ENCODE results near the gene ARHGDIG. TPM values are rescaled to one million over a fixed set of nuclear protein-coding genes. Genes with fewer than 3 reads are reported as not detected.

ARHGDIG gene
- total RNA-seq, 1 donor: not detected

DNA sequence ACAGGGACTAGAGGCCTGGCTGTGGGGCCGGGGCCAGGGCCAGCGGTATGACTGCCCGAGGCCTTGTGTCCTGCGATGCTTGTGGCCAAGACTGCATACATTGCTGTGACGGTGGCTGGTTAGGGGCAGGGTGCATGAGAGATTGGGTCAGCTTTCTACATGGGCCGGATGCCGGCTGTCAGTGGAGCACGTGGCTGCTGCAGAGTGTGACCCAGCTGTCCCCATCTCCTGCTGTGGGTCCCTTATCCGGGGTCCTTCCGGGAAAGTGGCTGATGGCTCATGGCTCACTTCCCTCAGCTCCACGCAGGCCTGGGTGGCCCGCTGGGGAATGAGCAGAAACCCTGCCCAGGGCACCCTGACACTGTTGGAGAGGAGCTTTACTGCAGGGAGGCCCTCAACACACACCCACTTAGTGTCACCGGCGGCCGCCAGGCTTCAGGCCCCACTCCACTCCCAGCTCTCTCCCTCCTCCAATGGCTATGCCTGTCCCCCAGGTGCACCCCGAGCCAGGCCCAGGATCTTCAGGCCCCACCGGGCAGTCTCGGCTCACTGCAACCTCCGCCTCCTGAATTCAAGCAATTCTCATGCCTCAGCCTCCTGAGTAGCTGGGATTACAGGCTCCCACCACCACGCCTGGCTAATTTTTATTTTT is 3.8 kb upstream of the ARHGDIG start:
- Histone ChIP-seq H3K27me3 (ENCODE audit: insufficient read depth, low read length) (peaks cover 35% of the 10 kb centered on the region), H2AFZ (ENCODE audit: low read length) (no peak overlapping the region), H3K36me3 (ENCODE audit: insufficient read depth, low read length) (no peaks in the 10 kb centered on the region), H3K4me3 (ENCODE audit: insufficient read depth, low read length) (no peak overlapping the region), H3K4me2 (ENCODE audit: insufficient read depth, low read length) (no peak overlapping the region), H3K79me2 (ENCODE audit: insufficient read depth, low read length) (no peaks in the 10 kb centered on the region), H4K20me1 (ENCODE audit: insufficient read depth, low read length) (no peaks in the 10 kb centered on the region), H3K4me1 (ENCODE audit: insufficient read depth, low read length) (no peaks in the 10 kb centered on the region), H3K9me3 (ENCODE audit: low read depth, low read length) (no peaks in the 10 kb centered on the region), H3K27ac (ENCODE audit: low read depth, low read length) (no peak overlapping the region)
- TF ChIP-seq, protein P1, sequence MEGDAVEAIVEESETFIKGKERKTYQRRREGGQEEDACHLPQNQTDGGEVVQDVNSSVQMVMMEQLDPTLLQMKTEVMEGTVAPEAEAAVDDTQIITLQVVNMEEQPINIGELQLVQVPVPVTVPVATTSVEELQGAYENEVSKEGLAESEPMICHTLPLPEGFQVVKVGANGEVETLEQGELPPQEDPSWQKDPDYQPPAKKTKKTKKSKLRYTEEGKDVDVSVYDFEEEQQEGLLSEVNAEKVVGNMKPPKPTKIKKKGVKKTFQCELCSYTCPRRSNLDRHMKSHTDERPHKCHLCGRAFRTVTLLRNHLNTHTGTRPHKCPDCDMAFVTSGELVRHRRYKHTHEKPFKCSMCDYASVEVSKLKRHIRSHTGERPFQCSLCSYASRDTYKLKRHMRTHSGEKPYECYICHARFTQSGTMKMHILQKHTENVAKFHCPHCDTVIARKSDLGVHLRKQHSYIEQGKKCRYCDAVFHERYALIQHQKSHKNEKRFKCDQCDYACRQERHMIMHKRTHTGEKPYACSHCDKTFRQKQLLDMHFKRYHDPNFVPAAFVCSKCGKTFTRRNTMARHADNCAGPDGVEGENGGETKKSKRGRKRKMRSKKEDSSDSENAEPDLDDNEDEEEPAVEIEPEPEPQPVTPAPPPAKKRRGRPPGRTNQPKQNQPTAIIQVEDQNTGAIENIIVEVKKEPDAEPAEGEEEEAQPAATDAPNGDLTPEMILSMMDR (IDR thresholded peaks at IDR 0.05; ENCODE audit: extremely low read depth, low read depth, low read length): no peak
- DNase-seq (ENCODE audit: insufficient read length, low spot score, missing footprints): no peak

DNA sequence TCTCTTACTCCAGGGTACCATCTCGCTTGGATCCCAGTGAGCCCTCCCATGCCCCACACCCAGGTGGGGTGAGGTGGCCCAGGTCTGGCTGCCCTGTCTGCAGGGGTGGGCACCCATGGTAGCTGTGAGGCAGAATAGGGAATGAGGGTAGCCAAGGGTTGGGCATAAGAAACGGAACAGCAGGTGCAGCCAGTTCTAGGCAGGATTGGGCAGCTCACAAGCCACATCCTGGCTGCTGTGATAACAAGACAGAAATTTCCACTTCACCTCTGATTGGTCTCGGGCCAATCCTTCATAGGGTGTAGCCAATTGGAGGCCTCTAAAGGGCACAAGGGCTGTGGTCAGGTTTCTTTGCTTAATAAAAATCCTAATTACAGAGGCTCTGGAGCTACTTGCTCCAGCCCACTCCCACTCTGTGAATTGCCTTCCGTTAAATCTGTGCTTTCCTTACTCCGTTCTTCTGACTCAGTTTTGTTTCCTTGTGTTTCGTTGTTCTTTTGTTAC is 1.5 kb upstream of the ARHGDIG start:
- H3K9me3 ChIP-seq (ENCODE audit: low read depth, low read length): no peaks in the 10 kb centered on the region
- peak; percentile 81 for DNase-seq (ENCODE audit: insufficient read length, low spot score, missing footprints)
- H3K27me3 ChIP-seq (ENCODE audit: insufficient read depth, low read length): peaks cover 35% of the 10 kb centered on the region
- H3K4me3 ChIP-seq (ENCODE audit: insufficient read depth, low read length): no peak overlapping the region
- TF ChIP-seq, protein P1 (IDR thresholded peaks at IDR 0.05; ENCODE audit: extremely low read depth, low read depth, low read length): no peak
- H3K79me2 ChIP-seq (ENCODE audit: insufficient read depth, low read length): no peaks in the 10 kb centered on the region
- no peaks in the 10 kb centered on the region for H4K20me1 ChIP-seq (ENCODE audit: insufficient read depth, low read length)
- H3K36me3 ChIP-seq (ENCODE audit: insufficient read depth, low read length): no peaks in the 10 kb centered on the region
- no peaks in the 10 kb centered on the region for H3K4me1 ChIP-seq (ENCODE audit: insufficient read depth, low read length)
- no peak overlapping the region for H2AFZ ChIP-seq (ENCODE audit: low read length)
- H3K4me2 ChIP-seq (ENCODE audit: insufficient read depth, low read length): no peak overlapping the region
- no peak overlapping the region for H3K27ac ChIP-seq (ENCODE audit: low read depth, low read length)

DNA sequence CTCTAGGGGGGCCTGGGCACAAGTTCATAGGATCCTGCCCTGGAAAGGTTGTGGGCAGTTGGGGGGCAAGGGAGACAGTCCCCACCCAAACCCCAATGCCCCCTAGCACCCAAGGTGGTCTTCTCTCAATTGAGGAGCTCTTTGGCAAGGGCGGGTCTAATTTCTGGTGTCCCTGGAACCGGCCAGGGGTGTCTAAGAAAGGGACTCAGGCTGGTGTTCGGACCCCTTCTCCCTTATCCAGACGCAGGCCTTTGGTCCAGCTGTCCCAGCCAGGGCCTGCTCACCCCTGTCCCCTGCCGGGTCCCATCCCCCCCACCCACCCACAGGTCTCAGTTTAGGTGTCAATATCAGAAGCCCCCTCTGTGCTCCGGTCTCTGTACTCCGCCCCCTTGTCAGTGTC is 860 bp upstream of the ARHGDIG start:
- no peak overlapping the region for H3K27ac ChIP-seq (ENCODE audit: low read depth, low read length)

DNA sequence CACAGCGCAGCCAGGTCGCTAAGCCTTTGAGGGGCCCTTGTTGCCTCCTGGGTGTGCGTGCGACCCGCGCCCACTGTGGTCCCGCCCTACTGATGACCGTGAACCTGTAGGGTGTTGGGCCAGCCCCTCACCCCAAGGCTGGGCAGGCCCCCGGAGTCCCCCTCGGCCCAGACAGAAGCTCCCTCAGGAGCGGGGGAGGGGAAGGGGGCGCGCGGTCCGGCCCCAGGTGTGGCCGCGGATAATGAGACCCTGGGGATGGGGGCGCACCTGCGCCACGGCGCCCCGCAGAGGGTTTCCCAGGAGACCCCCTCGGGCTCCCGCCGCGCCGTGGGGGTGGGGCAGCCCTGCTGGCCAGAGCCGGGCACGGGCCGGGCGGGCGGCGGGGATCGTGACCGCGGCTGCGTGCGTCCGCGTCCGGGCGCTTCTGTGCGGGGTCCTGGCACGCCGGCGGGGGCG is 358 bp upstream of the ARHGDIG start:
- DNase-seq (ENCODE audit: insufficient read length, low spot score, missing footprints): no peak
- H3K27me3 ChIP-seq (ENCODE audit: insufficient read depth, low read length): peaks cover 27% of the 10 kb centered on the region

More for the DNA sequence above, 860 bp upstream of the ARHGDIG start:
- no peaks in the 10 kb centered on the region for H3K4me1 ChIP-seq (ENCODE audit: insufficient read depth, low read length)
- H2AFZ ChIP-seq (ENCODE audit: low read length): no peak overlapping the region
- no peak overlapping the region for H3K4me2 ChIP-seq (ENCODE audit: insufficient read depth, low read length)
- DNase-seq (ENCODE audit: insufficient read length, low spot score, missing footprints): peak; percentile 90
- H4K20me1 ChIP-seq (ENCODE audit: insufficient read depth, low read length): no peaks in the 10 kb centered on the region
- TF ChIP-seq, protein P1 (IDR thresholded peaks at IDR 0.05; ENCODE audit: extremely low read depth, low read depth, low read length): no peak
- H3K9me3 ChIP-seq (ENCODE audit: low read depth, low read length): no peaks in the 10 kb centered on the region
- no peaks in the 10 kb centered on the region for H3K79me2 ChIP-seq (ENCODE audit: insufficient read depth, low read length)
- no peaks in the 10 kb centered on the region for H3K36me3 ChIP-seq (ENCODE audit: insufficient read depth, low read length)
- peaks cover 30% of the 10 kb centered on the region for H3K27me3 ChIP-seq (ENCODE audit: insufficient read depth, low read length)
- H3K4me3 ChIP-seq (ENCODE audit: insufficient read depth, low read length): no peak overlapping the region

More for the DNA sequence above, 358 bp upstream of the ARHGDIG start:
- H3K4me1 ChIP-seq (ENCODE audit: insufficient read depth, low read length): no peaks in the 10 kb centered on the region
- no peaks in the 10 kb centered on the region for H3K79me2 ChIP-seq (ENCODE audit: insufficient read depth, low read length)
- no peak overlapping the region for H3K27ac ChIP-seq (ENCODE audit: low read depth, low read length)
- H3K9me3 ChIP-seq (ENCODE audit: low read depth, low read length): no peaks in the 10 kb centered on the region
- no peaks in the 10 kb centered on the region for H3K36me3 ChIP-seq (ENCODE audit: insufficient read depth, low read length)
- no peak overlapping the region for H3K4me2 ChIP-seq (ENCODE audit: insufficient read depth, low read length)
- no peak overlapping the region for H2AFZ ChIP-seq (ENCODE audit: low read length)
- H4K20me1 ChIP-seq (ENCODE audit: insufficient read depth, low read length): no peaks in the 10 kb centered on the region
- no peak overlapping the region for H3K4me3 ChIP-seq (ENCODE audit: insufficient read depth, low read length)
- TF ChIP-seq, protein P1 (IDR thresholded peaks at IDR 0.05; ENCODE audit: extremely low read depth, low read depth, low read length): no peak
